ENCODE data around the gene OGFRL1.

The OGFRL1 gene

GRCh38 chr6:71287038-71287437 is 1.6 kb upstream of the OGFRL1 start:
- DNase-seq (ENCODE audit: low spot score) = no peak

DNA sequence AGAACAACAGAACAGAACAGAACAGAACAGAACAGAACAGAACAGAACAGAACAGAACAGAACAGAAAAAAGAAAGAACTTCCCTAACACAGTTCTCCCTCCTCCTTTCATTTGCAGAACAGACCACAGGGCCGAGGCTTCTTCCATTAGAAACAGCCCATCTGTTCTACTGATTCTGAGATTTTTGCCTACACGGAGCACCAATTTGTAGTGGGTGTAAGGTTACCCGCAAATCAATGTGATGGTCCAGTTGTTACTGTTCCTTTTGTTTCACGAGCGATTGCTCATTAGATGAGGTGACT is 734 bp upstream of the OGFRL1 start:
- DNase-seq (ENCODE audit: low spot score) = peak; percentile 14

- peak; percentile 36 for DNase-seq (ENCODE audit: low spot score)
These were observed 609 bp downstream of the OGFRL1 start for GRCh38 chr6:71289039-71289801.

DNA sequence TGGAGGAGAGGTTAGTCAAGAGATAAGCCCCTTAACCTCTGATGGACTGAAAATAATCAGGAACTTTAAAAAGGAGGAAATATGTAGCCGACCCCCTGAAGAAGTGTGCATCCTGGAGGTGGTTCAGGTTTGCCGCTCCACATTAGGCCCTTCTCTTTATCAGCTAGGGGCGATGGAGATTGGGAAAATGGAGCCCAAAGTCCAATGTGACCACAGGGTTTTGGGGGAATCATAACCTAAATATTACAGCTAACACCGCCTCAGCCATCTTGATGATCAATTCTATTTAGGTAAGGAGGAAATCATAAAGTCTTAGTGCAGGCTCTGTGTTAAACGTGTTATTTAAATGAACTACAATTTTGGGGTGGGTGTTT is 1.2 kb downstream of the OGFRL1 start:
- DNase-seq (ENCODE audit: low spot score) = no peak

DNA sequence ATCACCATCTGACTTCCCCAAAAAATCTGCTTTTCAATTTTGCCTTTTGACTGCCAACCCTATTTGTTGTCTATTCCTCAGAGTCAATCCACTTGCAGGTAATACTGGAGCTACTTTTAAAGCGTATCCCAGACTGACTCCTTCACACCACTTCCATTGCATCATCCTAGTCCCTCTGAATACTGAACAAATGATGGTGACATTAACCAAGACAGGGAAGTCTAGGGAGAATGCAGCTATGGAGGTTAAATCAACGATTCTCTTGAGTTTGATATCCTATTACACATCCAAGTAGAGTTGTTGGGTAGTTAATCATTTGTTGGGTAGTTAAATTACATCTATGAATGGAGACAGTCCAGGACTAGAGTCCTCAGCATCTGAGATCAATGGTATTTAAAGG is 2.0 kb downstream of the OGFRL1 start:
- no peak for DNase-seq (ENCODE audit: low spot score)

GRCh38 chr6:71292001-71292400 is 3.4 kb downstream of the OGFRL1 start:
- no peak for DNase-seq (ENCODE audit: low spot score)

- DNase-seq (ENCODE audit: low spot score) = no peak
These were observed 5.5 kb downstream of the OGFRL1 start for GRCh38 chr6:71294121-71294523.

DNA sequence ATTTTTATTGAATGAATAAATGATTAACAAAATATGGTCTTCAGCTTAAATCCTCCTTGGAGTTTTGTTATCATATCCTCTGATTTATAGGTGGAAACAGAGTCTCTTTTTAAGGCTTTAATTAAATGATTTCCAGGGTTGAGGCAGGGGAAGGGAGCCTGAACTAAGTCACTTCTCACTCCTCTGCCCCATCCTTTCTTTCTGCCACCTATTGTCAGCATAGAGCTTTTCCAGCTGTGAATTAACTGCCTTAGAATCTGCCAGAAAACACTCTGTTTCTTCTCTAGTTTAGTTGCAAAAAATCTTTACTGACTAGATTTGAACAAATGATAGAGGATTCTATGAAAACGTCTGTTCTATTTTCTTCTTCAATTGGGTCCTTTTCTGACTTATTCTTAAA is 9.8 kb downstream of the OGFRL1 start:
- DNase-seq (ENCODE audit: low spot score) = no peak

DNA sequence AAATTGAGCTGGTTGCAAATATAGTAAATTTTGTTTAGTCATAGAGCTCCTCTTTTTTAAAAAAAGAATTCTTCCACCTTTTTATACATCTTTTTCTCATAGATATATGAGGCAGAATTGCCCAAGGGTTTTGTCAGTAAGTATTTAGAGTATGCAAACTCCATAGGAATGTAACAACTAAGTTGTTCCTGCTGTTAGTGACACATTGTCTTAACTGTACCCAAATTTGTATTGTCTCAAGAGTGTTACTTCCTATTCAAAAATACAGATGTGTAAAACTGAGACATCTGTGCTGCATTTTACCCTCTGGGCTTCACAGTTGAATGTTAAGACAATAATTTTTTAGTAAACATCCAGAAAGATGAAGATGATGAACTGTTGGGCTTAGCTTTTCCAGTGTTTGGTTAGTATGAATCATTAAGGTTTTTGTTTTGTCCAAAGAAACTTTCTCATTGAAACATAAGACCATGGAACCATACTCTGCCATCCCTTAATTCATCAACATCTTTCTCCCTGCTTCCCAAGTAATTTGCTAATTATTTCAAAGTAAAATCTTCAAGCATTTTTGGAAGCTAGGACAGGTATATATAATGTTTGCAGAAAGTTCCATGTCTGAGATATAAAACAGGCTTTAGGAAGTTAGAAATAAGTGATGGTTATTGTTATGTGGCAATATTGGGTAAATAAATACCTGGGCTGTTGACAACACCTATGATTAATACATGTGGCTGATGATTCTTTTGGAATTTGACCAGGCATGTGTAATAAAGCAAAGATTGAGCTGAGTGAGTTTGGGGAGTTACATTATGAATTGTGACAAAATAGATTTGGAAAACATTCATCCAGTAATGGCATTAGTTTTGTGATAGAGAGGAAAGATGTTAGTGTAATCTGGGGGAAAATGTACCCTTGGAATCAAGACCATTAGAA is 11.2 kb downstream of the OGFRL1 start:
- no peak for DNase-seq (ENCODE audit: low spot score)

DNA sequence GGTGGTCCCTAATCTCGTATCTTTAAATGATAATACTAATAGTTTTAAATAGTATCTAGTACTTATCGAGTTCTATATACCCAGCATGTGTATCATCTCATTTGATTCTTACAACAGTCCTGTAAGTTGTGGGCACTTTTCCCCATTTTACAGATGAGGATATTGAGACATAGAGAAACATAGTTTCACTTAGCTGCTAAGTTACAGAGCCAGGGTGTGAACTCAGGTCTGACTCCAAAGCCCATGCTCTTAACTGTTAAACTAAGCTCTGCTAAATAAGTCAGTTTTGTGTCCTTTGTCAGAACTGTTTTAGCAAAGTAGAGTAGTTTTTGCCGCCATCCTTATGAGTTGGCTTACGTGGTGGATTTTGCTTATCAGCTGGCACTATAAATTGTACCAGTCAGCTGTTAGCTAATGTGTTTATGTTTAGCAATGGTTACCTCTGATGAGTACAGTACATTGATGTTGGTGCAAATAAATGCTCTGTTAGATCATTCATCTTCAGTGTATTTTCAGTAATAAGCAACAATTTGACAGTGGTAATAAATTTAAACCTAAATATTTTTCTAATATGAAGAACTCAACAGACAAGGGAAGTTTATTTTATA is 12.1 kb downstream of the OGFRL1 start:
- DNase-seq (ENCODE audit: low spot score) = no peak

GRCh38 chr6:71301546-71301945 is 12.9 kb downstream of the OGFRL1 start:
- DNase-seq (ENCODE audit: low spot score) = no peak

DNA sequence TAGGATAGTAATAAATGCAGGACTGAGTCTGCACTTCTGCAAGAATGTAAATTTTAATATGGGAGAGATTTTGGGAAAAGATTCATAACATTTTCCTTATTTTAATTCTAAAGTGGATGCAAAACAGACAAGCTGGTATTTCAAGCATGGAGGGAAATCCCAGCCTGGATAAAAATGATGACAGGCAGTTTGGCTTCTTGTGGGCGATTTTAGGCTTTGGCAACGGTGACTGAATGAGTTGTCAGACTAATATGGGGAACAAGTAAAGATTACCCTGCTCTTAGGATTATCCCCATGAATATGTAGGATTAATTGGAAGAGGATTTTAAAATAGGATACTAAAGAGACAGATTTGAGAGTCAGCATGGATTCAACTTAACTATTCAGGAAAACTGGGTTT is 21.0 kb downstream of the OGFRL1 start:
- DNase-seq (ENCODE audit: low spot score) = no peak

DNA sequence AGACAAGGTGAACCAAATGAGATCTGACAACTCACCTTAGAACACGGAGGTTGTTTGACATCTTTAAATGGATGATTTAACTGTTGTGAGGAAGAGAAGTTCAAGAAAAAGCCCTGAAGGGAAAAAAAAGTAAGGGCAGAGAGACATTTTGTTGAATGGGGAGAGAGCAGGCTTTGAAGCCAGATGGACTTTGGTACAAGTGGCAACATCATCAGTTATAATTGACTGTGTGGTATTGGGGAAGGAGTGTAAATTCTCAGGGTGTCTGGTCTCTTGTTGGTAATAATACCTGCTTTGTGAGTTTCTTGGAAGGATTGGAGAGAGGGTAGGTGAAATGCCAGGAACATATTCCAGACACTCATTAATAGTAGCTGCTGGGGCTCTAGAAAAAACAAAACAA is 21.6 kb downstream of the OGFRL1 start:
- DNase-seq (ENCODE audit: low spot score) = no peak

- DNase-seq (ENCODE audit: low spot score) = no peak
These were observed 23.5 kb downstream of the OGFRL1 start for GRCh38 chr6:71312089-71312488.

DNA sequence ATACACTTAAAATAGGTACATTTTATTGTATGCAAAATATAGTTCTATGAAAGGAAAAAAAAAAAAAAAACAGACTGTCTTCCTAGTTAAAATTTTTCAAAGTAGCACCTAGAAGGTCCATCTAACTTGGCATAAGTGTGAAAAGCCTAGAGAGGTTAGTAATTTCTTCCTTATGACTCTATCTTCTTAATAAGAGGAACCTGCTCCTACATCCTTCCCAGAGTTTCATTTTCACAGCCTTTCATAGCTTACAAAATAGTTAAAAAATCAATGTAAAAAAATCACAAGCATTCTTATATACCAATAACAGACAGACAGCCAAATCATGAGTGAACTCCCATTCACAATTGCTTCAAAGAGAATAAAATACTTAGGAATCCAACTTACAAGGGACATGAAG is 28.8 kb downstream of the OGFRL1 start:
- DNase-seq (ENCODE audit: low spot score) = no peak

GRCh38 chr6:71320041-71320440 is 31.4 kb downstream of the OGFRL1 start:
- no peak for DNase-seq (ENCODE audit: low spot score)

GRCh38 chr6:71321314-71321713 is 32.7 kb downstream of the OGFRL1 start:
- no peak for DNase-seq (ENCODE audit: low spot score)

DNA sequence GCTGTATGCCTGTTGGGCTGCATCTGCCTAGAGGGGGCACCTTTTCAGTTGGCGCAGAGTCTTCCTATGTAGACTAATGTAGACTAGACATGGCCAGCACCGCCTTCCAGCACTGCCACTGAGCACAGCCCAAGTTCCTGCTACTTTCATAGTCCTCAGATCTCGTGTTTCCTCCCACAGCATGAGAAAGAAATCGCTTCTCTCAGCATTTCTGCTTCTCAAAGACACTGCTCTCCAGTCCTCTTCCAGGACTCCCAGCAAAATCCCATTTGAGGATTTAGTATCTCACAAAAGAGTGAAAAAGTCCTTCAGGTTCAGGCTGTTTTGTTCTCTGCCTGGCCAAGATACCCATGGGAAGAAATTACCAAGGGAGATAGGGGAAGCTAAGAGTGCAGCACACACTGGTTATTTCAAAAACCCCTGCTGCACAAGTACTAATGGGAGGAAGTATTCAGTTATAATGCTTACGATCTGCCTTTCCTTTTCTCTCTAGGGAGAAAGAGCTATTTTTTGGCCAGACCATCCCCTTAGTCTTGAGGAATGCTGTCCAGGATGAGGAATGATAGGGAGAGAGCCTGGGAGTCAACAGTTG is 35.7 kb downstream of the OGFRL1 start:
- no peak for DNase-seq (ENCODE audit: low spot score)

GRCh38 chr6:71326611-71327010 is 38.0 kb downstream of the OGFRL1 start:
- DNase-seq (ENCODE audit: low spot score) = no peak

DNA sequence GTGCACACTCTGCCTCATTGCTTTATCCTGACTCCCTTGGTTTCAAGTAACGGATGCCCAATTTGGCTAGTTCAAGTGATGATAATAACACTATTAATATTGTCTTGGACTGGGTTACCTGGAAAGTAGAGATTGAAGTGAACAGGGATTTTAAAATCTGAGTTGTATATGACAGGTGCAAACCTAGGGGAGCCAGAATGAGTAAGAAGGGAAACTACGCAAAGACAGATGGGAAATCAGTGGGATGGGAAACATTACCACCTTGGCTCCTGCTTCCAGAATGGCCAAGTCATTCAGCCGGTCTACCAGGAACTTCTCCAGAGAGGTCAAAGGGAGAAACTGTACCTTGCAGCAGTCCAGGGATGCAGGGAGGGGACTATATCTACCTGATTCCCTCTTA is 41.9 kb downstream of the OGFRL1 start:
- DNase-seq (ENCODE audit: low spot score) = no peak

- no peak for DNase-seq (ENCODE audit: low spot score)
These were observed 43.4 kb downstream of the OGFRL1 start for GRCh38 chr6:71332012-71332411.

DNA sequence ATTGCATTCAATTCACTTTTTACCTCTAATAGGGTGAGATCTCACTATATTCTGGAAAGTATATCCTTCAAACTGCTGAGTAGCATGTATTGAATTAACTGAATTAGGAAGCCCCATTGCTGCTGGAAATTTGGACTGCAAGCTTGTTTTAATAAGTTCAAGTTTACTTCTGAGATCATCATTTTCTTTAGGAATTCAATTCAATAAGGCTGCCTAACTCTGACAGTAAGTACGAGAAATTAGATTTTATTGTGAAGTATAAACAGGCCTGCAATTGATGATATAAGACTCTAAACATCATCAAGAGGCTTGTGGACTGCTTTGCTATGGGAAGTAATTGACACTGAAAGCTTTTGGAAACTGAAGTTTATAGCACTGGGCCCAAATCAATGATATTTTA is 44.4 kb downstream of the OGFRL1 start:
- no peak for DNase-seq (ENCODE audit: low spot score)

- no peak for DNase-seq (ENCODE audit: low spot score)
These were observed 45.1 kb downstream of the OGFRL1 start for GRCh38 chr6:71333697-71334096.

All from HuH-7 (cell line).